BE2C (cell line): ENCODE measurements around the gene GRIK2.

Source experiments
- DNase-seq: peaks from one replicate; pipeline ENCODE4 v3.0.0-alpha.2; 2020
- H3K27me3 ChIP-seq: fragments of 250-450 bp; sonication (Bioruptor Pico); 2 replicates; pipeline ENCODE4 v1.5.1; 2020; ENCODE audit warnings: mild to moderate bottlenecking
- H3K36me3 ChIP-seq: fragments of 250-450 bp; sonication (Bioruptor Pico); 2 replicates; pipeline ENCODE4 v1.5.1; 2020; ENCODE audit warnings: mild to moderate bottlenecking
- H3K4me1 ChIP-seq: fragments of 250-450 bp; sonication (Bioruptor Pico); 2 replicates; pipeline ENCODE4 v1.5.1; 2020
- H3K4me3 ChIP-seq: 2 replicates; pipeline ENCODE4 v1.5.1; 2011; ENCODE audit warnings: low read depth, low read length
- H3K9me3 ChIP-seq: fragments of 250-450 bp; sonication (Bioruptor Pico); 2 replicates; pipeline ENCODE4 v1.5.1; 2020
- TF ChIP-seq, protein P1 (sequence below): IDR thresholded peaks from 2 replicates; pipeline ENCODE4 v1.5.1; 2012; ENCODE audit warnings: mild to moderate bottlenecking, low read depth, low read length

GRIK2 gene

GRCh38 chr6:101439790-101440189 is 46.3 kb downstream of the GRIK2 start:
- no peaks in the 10 kb centered on the region for H3K27me3 ChIP-seq
- no peak for DNase-seq
- H3K4me1 ChIP-seq, result peaks cover 4% of the 10 kb centered on the region
- H3K9me3 ChIP-seq, result no peaks in the 10 kb centered on the region
- H3K36me3 ChIP-seq, result peaks cover 5% of the 10 kb centered on the region; the same call in 1 of the 2 replicates
- H3K4me3 ChIP-seq, result no peak overlapping the region
- TF ChIP-seq, protein P1, sequence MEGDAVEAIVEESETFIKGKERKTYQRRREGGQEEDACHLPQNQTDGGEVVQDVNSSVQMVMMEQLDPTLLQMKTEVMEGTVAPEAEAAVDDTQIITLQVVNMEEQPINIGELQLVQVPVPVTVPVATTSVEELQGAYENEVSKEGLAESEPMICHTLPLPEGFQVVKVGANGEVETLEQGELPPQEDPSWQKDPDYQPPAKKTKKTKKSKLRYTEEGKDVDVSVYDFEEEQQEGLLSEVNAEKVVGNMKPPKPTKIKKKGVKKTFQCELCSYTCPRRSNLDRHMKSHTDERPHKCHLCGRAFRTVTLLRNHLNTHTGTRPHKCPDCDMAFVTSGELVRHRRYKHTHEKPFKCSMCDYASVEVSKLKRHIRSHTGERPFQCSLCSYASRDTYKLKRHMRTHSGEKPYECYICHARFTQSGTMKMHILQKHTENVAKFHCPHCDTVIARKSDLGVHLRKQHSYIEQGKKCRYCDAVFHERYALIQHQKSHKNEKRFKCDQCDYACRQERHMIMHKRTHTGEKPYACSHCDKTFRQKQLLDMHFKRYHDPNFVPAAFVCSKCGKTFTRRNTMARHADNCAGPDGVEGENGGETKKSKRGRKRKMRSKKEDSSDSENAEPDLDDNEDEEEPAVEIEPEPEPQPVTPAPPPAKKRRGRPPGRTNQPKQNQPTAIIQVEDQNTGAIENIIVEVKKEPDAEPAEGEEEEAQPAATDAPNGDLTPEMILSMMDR, result no peak

- Histone ChIP-seq H3K4me1 (peaks cover 12% of the 10 kb centered on the region), H3K4me3 (no peak overlapping the region), H3K27me3 (no peaks in the 10 kb centered on the region), H3K36me3 (peaks cover 3% of the 10 kb centered on the region; the same call in 1 of the 2 replicates), H3K9me3 (no peaks in the 10 kb centered on the region)
- DNase-seq, result no peak
- TF ChIP-seq, protein P1, result no peak
These were observed 49.8 kb downstream of the GRIK2 start for GRCh38 chr6:101443315-101443714.

DNA sequence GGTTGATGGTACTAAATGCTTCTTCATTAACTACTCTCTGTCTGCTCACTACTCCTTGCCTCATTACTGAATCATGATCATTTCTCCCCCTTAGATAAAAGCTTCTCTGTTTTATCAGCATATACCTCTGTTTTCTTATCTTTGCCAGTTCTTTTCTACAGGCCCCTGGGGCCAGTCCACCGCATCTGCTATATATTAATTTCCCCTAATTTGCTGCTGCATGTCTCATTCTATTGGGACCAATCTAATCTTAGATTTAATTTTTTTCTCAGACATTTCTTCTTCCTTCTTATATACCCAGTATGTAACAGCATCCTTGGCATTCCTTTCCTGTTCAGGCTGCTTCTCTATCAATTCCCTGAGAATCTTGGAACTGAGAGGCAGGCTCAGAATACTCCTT is 51.2 kb downstream of the GRIK2 start:
- Histone ChIP-seq H3K4me3 (no peak overlapping the region), H3K4me1 (peaks cover 8% of the 10 kb centered on the region), H3K27me3 (no peaks in the 10 kb centered on the region), H3K36me3 (peaks cover 3% of the 10 kb centered on the region; the same call in 1 of the 2 replicates), H3K9me3 (no peaks in the 10 kb centered on the region)
- TF ChIP-seq, protein P1, result no peak
- peak; percentile 52 for DNase-seq

- Histone ChIP-seq H3K4me1 (peaks cover 8% of the 10 kb centered on the region), H3K9me3 (no peaks in the 10 kb centered on the region), H3K27me3 (no peaks in the 10 kb centered on the region), H3K4me3 (no peak overlapping the region), H3K36me3 (no peaks in the 10 kb centered on the region)
- DNase-seq, result no peak
- TF ChIP-seq, protein P1, result no peak
These were observed 52.0 kb downstream of the GRIK2 start for GRCh38 chr6:101445527-101445926.

DNA sequence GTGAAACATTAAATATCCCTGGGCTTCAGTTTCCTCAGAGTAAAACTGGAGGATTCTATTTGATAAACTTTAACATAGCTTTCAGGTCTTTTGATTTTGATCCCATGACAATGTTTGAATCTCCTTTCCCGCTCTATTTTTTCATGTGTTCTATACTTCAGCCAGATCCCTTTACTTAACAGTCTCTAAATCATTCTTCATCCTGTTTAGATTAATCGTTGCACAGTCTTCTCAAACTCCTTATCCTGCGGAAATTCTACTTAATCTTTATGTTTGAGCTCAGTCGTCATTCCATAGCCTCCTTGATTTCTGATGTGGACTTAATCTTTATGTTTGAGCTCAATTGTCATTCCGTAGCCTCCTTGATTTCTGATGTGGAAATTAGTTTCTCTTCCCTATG is 57.4 kb downstream of the GRIK2 start:
- Histone ChIP-seq H3K4me1 (peaks cover 9% of the 10 kb centered on the region), H3K9me3 (no peaks in the 10 kb centered on the region), H3K27me3 (no peaks in the 10 kb centered on the region), H3K36me3 (no peaks in the 10 kb centered on the region), H3K4me3 (no peak overlapping the region)
- TF ChIP-seq, protein P1, result no peak
- DNase-seq, result no peak

- no peak for DNase-seq
- TF ChIP-seq, protein P1, result no peak
- Histone ChIP-seq H3K36me3 (no peaks in the 10 kb centered on the region), H3K9me3 (no peaks in the 10 kb centered on the region), H3K4me3 (no peak overlapping the region), H3K4me1 (peaks cover 10% of the 10 kb centered on the region), H3K27me3 (no peaks in the 10 kb centered on the region)
These were observed 58.5 kb downstream of the GRIK2 start for GRCh38 chr6:101451981-101452380.
